ENCODE data around the gene CMA1. TPM values are rescaled to one million over a fixed set of nuclear protein-coding genes. Genes with fewer than 3 reads are reported as not detected.

CMA1 gene
- total RNA-seq, 1 donor from 2014 or later = not detected

GRCh38 chr14:24456980-24457379 is 51.1 kb downstream of the CMA1 start:
- DNase-seq (ENCODE audit: extremely low spot score in 2 of 2) = no peak
- no peaks in the 10 kb centered on the region for H3K9me3 ChIP-seq
- intact Hi-C loops (cut with DNase I) = no loop called here
- no peaks in the 10 kb centered on the region for H3K27me3 ChIP-seq
- H3K4me1 ChIP-seq = no peaks in the 10 kb centered on the region
- H3K4me3 ChIP-seq = no peak overlapping the region
- TF ChIP-seq CTCF (IDR thresholded peaks at IDR 0.05) (no peak), POLR2AphosphoS5 (IDR thresholded peaks at IDR 0.05; ENCODE audit: insufficient read depth in 1 of 2, low read depth in 1 of 2) (no peak), POLR2A (IDR thresholded peaks at IDR 0.05) (no peak)
- H3K27ac ChIP-seq = no peak overlapping the region
- no peaks in the 10 kb centered on the region for H3K36me3 ChIP-seq

Other genes starting within 250 kb of the CMA1 start
- gene TGM1, start 245.1 kb downstream of the CMA1 start, total RNA-seq = 269 TPM
- gene RABGGTA, start 236.7 kb downstream of the CMA1 start, total RNA-seq = 43.5 TPM
- gene DHRS1, start 208.5 kb downstream of the CMA1 start, total RNA-seq = 84.2 TPM
- 13.8 TPM for gene NOP9, start 208.4 kb downstream of the CMA1 start, total RNA-seq
- 16.0 TPM for gene CIDEB, start 200.3 kb downstream of the CMA1 start, total RNA-seq
- 66.5 TPM for gene LTB4R2, start 198.1 kb downstream of the CMA1 start, total RNA-seq
- 35.1 TPM for gene LTB4R, start 196.8 kb downstream of the CMA1 start, total RNA-seq
- 32.7 TPM for gene ADCY4, start 173.2 kb downstream of the CMA1 start, total RNA-seq
- 10.1 TPM for gene RIPK3, start 168.3 kb downstream of the CMA1 start, total RNA-seq
- 47.9 TPM for gene NFATC4, start 140.1 kb downstream of the CMA1 start, total RNA-seq
- gene NYNRIN, start 109.3 kb downstream of the CMA1 start, total RNA-seq = 14.7 TPM
- gene CBLN3, start 78.6 kb downstream of the CMA1 start, total RNA-seq = 1.7 TPM
- 41.7 TPM for gene KHNYN, start 78.3 kb downstream of the CMA1 start, total RNA-seq
- gene SDR39U1, start 65.5 kb downstream of the CMA1 start, total RNA-seq = 43.2 TPM
- 1.5 TPM for gene CTSG, start 68.0 kb upstream of the CMA1 start, total RNA-seq
- gene GZMH, start 101.4 kb upstream of the CMA1 start, total RNA-seq = not detected
- gene GZMB, start 125.9 kb upstream of the CMA1 start, total RNA-seq = 2.2 TPM

All from vagina (tissue), 2 donors.